HS-27A (cell line): Measurements from ENCODE around the gene SRF.

Experiments
- DNase-seq: peaks from one replicate; pipeline ENCODE4 v3.0.0-alpha.2; 2012; ENCODE audit warnings: low read depth, missing footprints

Gene SRF

GRCh38 chr6:43147691-43148477, 23.2 kb upstream of the SRF start:
- no peak for DNase-seq

- DNase-seq, result no peak
These were observed 21.8 kb upstream of the SRF start for GRCh38 chr6:43149265-43149664.

DNA sequence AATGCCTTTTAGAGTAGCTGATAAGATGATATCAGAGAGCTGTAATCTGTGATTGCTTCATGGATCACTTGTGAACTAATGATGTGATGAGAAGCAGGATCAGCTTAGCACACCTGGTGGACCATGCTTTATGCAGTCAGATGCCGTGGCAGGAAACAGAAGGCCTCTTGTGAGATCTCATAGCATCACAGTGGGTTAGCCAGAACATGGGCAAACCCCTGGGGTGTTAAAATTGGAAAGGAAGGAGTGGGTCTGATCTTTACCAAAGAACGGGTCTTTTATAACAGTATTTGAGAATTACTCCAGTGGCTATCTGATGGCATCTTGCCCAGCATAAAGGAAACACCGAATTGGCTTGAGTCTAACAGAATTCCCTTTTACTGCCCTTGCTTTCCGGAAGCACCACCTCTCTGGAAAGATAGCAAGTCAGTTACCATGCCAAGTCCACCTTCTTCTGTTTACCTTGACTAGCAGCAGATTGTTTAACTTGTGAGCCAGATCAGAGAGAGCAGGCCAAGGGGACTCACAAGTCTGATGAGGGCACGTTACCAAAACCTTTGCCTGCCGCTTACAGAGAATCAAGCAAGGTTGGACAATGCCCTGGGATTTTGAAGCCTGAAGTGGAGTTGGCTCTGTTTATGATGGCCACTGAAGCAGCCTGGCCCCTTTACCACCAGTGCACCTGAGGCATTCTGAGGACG, 20.9 kb upstream of the SRF start:
- DNase-seq, result no peak

GRCh38 chr6:43159599-43159998, 11.5 kb upstream of the SRF start:
- no peak for DNase-seq

GRCh38 chr6:43163899-43164298, 7.2 kb upstream of the SRF start:
- DNase-seq, result no peak

DNA sequence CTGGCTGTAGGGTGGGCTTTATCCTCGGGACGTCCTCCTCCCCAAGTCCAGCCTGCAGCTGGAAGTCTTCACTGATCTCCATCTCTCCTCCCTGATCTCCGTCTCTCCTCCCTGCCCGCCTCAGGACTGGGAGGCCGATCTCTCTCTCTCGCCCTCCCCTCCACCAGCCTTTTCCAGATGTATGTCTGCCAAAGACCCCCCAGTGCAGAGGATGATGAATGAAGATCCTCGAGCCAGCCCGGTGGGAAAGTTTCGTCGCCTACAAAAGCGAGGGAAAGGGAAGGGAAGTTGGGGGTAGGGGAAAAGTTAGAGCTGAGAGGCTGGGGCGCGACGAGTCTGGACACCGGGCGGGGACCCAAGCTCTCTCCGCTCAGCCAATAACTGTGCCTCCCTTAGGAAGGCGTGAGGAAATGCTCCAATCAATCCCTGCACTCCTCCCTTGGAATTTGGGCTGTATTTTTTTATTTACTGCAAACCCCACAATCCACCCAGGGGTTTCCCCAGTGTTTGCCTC, 595 bp upstream of the SRF start:
- no peak for DNase-seq

- DNase-seq, result no peak
These were observed 636 bp downstream of the SRF start for GRCh38 chr6:43171707-43172103.

DNA sequence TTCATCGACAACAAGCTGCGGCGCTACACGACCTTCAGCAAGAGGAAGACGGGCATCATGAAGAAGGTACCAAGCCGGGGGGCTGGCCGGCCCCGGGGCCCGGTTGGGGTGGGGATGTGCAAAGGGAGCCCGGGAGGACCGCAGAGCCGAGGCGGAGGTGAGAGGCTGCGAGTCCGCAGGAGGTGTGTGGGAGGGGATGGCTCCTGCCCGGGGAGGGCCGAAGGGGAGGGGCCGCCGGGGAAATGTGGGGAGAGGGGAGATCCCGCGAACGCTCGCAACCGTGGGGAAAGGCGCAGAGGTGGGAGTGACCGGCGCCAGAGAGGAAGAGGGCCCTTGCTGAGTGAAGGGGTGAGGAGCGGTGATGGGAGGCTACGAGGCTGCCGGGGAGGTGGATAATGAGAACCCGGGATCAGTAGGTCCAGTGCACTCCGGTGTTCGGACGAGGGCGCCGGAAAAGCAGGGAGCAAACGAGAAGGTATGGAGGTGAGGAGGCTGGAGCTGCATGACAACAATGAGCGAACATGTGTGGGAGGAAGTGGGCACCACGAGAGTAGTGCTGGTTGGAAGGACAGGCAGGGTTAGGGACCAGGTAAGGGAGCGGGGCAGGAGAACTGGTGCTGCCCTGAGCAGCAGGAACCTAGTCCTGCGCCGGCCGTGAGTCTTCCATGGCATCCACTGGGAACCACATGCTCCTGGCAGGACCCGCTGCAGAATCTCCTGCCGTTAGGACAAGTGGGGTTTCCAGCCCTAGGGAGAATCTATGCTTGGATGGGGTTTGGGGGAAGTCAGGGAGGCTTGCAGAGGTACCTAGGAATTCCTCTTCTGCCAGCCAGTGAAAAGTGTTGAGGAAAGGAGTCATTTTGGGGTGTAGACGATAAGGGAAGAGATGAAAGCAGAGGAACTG, 1.3 kb downstream of the SRF start:
- no peak for DNase-seq

DNA sequence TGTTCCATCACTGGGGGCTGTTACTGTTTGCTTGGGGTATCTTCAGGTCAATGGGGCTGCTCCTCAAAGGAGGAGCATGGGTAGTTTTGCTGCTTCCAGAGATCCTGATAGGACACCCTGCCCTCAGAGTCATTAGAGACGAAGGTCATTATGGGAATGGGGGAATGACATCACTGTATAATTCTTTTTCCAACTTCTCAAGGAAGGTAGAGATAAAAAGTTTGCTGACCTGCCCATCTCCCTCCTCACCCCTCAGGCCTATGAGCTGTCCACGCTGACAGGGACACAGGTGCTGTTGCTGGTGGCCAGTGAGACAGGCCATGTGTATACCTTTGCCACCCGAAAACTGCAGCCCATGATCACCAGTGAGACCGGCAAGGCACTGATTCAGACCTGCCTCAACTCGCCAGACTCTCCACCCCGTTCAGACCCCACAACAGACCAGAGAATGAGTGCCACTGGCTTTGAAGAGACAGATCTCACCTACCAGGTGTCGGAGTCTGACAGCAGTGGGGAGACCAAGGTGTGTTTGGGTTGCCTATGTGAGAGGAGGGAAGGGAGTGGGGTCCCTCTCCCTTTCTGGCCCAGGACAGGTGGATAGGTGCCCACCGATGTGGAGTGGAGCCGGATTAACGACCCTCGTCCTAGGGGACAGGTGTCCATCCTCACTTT, 2.7 kb downstream of the SRF start:
- no peak for DNase-seq

DNA sequence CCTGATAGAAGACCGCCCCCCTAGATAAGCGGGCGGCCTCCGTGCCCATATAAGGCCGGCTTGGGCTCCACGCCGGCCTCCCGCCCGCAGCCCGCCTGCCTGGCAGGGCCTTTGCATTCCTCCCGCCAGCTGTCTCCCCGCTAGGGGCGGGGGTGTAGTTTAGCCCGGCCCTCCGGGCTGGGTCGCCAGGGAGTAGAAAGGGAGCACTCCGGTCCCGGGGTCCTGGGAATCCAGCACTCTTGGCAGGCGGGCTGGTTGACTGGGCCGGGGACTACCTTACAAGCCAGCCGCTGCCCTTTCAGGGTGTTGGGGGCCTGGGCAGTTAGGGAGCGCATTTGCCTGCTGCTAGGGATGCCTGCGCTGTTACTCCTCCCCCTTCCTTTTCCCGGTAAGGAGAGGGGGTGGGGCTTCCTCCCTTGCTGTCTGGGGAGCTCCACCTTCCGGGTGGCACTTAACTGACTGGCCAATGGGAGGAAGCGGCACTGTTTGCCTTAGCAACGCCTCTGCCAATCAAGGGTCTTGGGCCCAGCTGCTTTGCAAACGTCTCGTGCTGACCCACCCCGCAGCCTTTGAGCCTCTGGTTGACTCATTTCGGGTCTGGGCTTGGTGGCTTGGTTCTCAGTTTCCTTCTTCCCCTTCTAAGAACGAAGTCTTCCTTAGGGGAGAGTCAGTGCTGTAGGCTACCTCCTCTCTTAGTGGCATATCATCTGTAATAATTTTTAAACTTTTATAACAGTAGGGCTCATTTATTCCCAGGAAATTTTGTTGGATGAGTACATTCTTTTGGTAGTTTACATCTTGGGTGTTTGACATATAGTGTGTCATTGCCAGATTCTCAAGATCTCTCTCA, 3.4 kb downstream of the SRF start:
- peak; percentile 98 for DNase-seq

DNA sequence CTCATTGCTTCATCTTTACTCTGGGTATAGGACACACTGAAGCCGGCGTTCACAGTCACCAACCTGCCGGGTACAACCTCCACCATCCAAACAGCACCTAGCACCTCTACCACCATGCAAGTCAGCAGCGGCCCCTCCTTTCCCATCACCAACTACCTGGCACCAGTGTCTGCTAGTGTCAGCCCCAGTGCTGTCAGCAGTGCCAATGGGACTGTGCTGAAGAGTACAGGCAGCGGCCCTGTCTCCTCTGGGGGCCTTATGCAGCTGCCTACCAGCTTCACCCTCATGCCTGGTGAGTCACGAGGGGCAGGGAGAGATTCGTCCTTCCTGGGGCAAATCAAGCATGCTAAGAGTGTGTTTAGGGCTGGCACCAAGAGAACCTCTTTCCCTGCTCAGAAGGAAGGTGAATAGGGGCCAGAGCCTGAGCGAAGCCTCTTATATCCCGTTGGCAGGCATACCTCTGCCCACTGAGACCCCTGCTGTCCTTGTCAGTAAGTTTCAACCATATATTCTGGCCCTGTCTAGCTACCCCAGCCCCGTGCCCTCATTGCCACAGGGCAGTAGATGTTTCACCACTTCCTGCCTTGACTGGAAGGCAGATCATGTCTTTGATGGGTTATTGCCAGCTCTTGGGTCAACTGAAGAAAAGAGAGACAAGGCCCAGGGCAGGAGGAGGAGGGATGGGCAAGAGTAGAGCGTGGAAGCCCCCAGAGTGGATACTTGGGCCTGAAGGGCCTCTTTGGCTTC, 4.8 kb downstream of the SRF start:
- no peak for DNase-seq

DNA sequence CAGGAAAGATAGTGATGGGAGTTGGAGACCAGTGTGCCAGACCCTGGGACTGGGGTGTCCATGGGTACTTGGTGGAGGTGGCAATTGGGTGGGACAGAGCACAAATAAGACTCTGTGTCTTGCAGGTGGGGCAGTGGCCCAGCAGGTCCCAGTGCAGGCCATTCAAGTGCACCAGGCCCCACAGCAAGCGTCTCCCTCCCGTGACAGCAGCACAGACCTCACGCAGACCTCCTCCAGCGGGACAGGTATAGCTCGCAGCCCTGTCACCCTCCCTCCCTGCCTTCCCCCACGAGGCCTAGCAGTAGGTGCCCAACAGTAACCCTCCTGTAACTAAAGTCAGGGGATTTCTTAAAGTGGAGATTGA, 5.3 kb downstream of the SRF start:
- DNase-seq, result no peak

DNA sequence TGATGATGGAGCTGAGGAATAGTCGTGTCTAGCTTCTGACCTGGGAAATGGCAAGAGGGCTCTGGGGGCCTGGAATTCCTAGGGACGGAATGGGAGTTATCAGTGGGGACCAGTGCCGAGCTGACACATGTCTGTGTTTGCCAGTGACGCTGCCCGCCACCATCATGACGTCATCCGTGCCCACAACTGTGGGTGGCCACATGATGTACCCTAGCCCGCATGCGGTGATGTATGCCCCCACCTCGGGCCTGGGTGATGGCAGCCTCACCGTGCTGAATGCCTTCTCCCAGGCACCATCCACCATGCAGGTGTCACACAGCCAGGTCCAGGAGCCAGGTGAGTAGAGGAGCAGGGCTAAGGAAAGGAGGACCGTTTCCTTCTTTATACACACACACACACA, 7.1 kb downstream of the SRF start:
- no peak for DNase-seq

GRCh38 chr6:43178951-43179830, 8.1 kb downstream of the SRF start:
- no peak for DNase-seq

- DNase-seq, result no peak
These were observed 9.0 kb downstream of the SRF start for GRCh38 chr6:43180058-43180457.

DNA sequence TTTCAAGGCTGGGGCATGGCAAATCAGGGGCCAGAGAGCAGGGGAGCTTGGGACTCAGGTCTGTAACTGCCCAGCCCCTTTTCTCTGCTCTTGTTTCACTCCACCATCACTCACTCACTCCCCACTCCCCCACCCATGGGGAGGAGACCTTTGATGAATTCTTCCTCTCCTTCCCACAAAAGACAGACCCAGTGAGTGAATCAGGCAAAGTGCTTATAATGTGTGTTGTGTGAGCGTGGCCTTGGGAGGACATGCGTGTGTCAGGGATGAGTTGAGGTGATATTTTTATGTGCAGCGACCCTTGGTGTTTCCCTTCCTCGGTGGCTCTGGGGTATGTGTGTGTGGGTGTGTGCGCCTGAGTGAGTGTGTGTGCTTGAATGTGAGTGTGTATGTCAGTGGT, 9.9 kb downstream of the SRF start:
- no peak for DNase-seq

DNA sequence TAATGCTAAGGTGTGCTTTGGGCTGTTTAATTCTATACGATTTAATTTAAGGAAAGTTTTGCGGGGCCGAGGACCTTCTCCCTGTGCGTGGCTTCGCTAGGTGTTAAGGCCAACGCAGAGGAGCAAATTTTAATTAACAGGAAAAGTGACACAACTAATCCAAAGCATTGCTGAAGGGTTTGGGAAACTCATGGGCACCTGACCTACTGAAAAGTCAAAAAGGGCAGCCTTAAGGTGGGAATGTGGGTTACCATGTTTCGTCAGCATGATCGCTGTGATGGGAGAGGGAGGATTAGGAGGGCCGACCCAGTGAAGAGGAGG, 10.5 kb downstream of the SRF start:
- no peak for DNase-seq

GRCh38 chr6:43181942-43182860, 11.1 kb downstream of the SRF start, which contains the start of gene CUL9:
Gene CUL9 (plus strand): TSS chr6:43182196. CDS start chr6:43184311, 2,115 bp downstream.
- DNase-seq, result no peak
